ENCODE results near the gene SLC25A30.

DNA sequence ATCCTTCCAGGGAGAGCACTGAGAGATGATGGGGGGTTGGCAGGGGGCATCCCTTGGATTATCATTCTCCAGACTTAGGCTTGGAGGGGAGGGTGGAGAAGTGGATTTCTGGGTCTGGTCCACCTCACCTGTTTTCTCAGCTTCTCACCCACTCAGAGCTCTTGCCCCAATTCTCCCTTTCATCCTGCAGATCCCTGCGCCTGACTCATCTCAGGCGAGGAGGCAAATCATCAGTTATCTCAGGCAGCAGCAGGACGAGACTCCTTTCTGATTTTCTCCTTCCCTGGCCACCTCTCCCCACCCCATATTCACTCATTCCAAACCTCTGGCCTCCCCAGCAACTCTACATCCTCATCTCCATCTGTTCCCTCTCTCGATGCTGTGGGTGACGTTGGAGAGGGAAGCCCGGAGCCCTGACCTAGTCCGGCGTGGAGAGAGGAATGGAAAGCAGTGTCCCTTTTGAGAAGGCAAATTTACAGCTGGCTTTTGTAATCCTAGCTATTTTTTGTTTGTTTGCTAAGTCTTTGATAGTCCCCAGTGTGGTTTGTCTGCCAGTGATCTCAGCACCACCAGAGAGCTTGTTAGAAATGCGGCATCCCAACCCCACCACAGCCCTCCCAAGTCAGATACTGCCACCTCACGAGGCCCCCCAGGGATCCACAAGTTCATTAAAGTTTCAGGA, 53.2 kb downstream of the SLC25A30 start:
- TF ChIP-seq POLR2AphosphoS5 (IDR thresholded peaks at IDR 0.05; ENCODE audit: insufficient read depth in 1 of 2, low read depth in 1 of 2) (no peak), POLR2A (IDR thresholded peaks at IDR 0.05) (no peak)
- TF ChIP-seq, protein P1, sequence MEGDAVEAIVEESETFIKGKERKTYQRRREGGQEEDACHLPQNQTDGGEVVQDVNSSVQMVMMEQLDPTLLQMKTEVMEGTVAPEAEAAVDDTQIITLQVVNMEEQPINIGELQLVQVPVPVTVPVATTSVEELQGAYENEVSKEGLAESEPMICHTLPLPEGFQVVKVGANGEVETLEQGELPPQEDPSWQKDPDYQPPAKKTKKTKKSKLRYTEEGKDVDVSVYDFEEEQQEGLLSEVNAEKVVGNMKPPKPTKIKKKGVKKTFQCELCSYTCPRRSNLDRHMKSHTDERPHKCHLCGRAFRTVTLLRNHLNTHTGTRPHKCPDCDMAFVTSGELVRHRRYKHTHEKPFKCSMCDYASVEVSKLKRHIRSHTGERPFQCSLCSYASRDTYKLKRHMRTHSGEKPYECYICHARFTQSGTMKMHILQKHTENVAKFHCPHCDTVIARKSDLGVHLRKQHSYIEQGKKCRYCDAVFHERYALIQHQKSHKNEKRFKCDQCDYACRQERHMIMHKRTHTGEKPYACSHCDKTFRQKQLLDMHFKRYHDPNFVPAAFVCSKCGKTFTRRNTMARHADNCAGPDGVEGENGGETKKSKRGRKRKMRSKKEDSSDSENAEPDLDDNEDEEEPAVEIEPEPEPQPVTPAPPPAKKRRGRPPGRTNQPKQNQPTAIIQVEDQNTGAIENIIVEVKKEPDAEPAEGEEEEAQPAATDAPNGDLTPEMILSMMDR (IDR thresholded peaks at IDR 0.05): no peak

Measured in vagina (tissue), 2 donors.